ENCODE data around the gene EFNA2. TPM values are rescaled to one million over a fixed set of nuclear protein-coding genes. Genes with fewer than 3 reads are reported as not detected.
"Not testable (repeated sequence)": the region's sequence is repeated elsewhere in the genome, so short reads cannot be mapped to it uniquely, and the experiment has no call there.

EFNA2 gene
- total RNA-seq, 1 experiment from 2014 or later: 1.5 TPM

DNA sequence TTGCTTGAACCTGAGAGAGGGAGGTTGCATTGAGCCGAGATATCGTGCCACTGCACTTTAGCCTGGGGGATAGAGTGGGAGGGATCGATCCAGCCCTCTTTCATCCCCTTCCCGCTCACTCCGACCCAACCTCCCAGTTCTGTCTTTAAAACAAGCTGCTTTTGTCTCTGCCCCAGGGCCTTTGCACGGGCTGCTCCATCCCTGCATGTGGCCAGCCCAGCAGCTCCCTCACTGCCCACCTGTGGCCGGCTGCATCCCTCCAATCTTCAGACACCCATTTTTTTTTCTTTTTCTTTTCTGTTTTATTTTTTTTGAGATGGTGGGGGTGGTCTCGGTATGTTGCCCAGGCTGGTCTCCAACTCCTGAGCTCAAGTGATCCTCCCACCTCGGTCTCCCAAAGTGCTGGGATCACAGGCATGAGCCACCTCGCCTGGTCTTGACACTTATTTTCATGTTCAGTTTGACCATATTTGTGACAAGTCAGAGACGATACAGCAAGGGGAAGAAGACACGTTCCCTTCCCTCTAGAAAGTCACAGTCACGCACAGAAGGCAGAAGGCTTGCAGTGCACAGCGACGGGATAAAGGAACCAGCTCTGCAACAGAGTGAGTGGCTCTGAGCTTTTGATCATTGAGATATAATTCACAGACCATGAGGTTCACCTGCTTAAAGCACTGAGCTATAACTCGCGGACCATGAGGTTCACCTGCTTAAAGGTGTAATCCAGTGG lies 31.8 kb downstream of the EFNA2 start:
- no peak for DNase-seq (ENCODE audit: low read depth, low spot score)
- in situ Hi-C loops (cut with HindIII; ENCODE audit: low pct_unique_long_range_greater_than_20kb, low sequenced_read_pairs): no loop called here

DNA sequence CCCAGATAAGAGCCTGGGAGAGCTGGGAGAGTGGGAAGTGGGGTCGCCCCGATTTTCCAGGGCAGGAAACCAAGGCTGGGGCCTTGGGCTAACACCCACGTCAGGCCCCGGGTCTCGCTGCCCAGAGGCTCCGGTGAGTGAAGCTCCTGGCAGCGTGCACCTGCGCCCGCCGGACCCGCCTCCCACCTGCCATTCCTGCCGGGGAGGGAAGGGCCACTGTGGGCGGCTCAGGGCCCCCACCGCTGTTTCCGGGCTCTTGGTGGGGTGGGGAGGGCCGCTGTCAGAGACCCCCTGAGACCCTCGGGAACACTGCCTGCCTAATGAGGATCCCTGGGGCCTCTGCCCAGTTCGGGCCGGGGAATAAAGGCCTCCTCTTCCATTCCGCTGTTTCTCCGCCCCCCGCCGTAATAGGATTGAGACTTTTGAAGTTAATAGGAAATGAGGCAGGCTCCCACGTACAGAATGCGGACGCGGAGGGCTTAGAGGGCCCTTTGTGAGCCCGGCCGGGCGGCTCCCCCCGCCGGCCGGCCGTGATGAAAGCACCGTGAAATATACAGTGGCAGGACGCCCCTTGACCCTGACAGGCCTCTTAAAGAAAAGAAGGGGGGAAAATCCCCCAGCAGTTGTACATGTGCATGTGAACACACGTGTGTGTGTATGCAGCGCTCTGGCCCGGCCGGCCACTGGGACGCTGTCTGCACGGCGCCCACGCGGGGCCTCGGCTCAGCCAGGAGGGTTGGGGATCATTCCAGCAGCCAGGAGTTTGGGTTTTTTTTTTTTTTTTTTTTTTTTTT lies 33.2 kb downstream of the EFNA2 start:
- in situ Hi-C loops (cut with HindIII; ENCODE audit: low pct_unique_long_range_greater_than_20kb, low sequenced_read_pairs): no loop called here
- no peak for DNase-seq (ENCODE audit: low read depth, low spot score)

DNA sequence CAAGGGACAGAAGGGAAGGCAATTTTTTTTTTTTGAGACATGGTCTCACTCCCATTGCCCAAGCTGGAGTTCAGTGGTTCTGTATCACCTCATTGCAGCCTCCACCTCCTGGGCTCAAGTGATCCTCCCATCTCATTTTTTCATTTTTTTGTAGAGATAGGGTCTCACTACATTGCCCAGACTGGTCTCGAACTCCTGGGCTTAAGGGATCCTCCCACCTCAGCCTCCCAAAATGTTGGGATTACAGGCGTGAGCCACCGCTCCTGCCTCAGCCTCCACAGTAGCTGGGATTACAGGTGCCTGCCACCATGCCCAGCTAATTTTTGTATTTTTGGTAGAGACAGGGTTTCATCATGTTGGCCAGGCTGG lies 34.6 kb downstream of the EFNA2 start:
- in situ Hi-C loops (cut with HindIII; ENCODE audit: low pct_unique_long_range_greater_than_20kb, low sequenced_read_pairs); DNase-seq (ENCODE audit: low read depth, low spot score): not testable (repeated sequence)

DNA sequence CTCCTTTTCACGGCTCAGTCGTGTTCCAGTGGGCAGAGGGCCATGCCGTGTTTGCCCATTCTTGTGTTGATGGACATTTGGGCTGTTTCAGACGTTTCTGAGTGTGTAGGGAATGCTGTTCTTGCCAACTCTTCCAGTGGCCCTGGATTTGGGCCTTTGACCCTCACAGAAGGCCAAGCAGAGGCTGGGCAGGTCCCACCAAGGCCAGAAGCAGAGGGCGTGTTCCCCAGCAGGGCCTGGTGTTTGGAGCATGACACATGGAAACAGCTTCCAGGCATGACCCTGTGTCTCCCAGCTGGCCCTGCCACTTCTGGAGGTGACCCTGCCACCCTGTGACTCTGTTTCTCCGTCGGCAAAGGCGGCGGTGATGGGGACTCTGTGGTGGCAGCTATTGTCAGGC lies 35.9 kb downstream of the EFNA2 start:
- in situ Hi-C loops (cut with HindIII; ENCODE audit: low pct_unique_long_range_greater_than_20kb, low sequenced_read_pairs): no loop called here
- no peak for DNase-seq (ENCODE audit: low read depth, low spot score)

DNA sequence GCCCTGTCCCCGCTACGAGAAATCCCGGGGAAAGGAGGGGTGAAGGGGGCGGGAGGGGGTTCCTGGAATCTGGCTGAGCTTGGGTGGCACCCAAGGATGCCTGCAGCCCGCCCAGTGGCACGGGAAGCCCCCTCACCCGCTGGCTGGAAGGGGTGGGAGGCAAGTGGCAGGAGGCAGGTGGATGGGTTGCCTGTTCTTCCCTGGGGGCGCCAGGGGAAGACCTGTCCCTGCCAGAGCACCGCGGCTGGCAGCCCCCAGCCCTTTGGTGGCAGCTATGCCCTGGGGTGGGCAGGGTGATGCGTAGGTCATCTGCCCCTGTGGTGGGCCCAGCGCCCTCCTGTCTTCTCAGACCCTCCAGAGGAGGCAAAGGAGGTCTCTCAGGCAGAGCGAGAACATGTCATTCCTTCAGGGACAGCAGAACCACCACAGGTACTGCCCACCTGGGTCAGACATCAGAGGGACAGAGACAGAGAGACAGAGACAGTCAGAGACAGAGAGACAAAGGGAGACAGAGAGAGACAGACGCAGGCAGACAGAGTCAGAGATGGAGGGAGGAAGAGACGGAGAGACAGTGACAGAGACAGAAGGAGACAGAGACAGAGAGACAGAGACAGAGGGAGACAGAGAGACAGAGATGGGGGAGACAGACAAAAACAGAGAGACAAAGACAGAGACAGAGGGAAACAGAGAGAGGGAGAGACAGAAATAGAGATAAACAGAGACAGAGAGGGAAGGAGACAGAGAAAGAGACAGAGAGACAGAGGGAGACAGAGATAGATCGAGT lies 36.7 kb downstream of the EFNA2 start:
- in situ Hi-C loops (cut with HindIII; ENCODE audit: low pct_unique_long_range_greater_than_20kb, low sequenced_read_pairs): no loop called here
- no peak for DNase-seq (ENCODE audit: low read depth, low spot score)

DNA sequence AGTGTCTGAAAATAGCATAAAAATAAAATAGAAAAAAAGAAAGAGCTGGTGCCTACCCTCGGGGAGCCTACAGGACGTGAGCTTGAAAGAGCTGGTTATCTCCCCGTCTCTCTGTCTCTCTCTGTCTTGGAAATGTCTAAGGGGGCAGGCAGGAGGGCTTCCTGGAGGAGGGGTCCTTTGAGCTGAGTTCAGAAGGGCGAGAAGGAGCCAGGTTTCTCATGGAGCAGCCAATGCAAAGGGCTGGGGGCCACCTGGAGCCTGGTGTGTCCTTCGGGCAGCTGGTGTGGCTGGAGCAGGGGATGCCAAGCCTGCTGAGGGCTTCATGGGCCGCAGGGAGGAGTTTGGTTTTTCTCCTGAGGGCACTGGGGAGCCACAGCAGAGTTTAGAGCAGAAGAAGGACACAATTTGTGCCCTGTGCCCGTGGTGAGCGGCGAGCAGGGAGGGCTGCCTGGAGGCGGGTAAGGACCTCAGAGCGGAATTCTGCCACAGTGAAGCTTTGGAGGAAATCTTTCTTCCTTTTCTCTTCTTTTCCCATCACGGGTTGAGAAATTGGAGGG lies 38.7 kb downstream of the EFNA2 start:
- DNase-seq (ENCODE audit: low read depth, low spot score): no peak
- in situ Hi-C loops (cut with HindIII; ENCODE audit: low pct_unique_long_range_greater_than_20kb, low sequenced_read_pairs): no loop called here

DNA sequence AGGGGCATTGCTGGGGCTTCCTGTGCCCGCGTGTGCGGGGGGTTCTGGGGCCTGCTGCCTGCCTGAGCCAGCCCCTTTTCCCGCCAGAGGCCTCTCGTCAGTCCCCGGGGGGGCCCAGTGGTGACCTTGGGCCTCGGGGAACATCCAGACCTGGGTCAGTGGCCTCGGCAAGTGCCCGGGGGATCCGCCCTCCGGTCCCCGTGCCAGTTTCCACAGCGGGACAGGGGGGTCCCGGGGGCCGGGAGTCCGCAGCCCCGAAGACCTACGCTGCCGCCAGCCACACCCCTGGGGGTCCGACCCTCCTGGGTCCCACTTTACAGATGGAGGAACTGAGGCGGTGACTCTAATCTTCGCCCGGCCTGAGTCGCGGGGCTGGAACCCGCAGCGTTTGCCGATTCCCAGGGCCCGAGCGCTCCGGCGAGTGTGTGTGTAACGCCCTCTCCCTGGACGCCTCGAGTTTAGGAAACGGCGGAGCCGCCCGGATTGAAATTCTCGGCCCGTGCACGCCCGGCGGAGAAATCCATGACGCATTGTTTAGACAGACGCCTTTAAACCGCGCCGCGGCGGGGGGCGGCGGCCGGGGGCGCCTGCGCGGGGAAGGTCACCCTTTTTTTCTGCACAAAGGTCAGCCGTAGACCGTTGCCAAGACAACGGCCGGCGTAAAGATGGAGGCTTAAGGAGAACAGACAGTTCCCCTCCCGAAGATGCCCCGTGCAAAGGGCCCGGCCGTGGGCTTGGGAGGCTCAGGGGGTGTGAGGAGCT lies 39.3 kb downstream of the EFNA2 start:
- in situ Hi-C loops (cut with HindIII; ENCODE audit: low pct_unique_long_range_greater_than_20kb, low sequenced_read_pairs): no loop called here
- DNase-seq (ENCODE audit: low read depth, low spot score): no peak

DNA sequence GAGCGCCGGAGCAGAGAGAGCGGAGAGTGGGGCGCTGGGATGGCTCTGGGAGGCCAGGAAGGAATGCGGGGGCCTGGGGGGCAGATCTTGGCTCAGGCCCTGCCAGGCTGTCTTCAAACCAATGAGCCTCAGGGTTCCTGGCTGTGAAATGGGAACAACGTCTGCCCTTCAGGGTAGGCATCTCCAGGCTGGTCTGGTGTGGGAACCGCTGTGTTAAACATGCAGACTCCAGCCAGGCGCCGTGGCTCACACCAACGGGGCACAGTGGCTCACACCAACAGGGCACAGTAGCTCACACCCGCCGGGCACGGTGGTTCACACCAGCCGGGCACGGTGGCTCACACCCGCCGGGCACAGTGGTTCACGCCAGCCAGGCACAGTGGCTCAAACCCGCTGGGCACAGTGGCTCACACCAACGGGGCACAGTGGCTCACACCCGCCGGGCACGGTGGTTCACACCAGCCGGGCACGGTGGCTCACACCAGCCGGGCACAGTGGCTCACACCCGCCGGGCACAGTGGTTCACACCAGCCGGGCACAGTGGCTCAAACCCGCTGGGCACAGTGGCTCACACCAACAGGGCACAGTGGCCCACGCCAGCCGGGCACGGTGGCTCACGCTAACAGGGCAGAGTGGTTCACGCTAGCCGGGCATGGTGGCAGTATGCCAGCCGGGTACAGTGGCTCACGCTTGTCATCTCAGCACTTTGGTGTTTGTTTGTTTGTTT lies 40.1 kb downstream of the EFNA2 start:
- DNase-seq (ENCODE audit: low read depth, low spot score): no peak
- in situ Hi-C loops (cut with HindIII; ENCODE audit: low pct_unique_long_range_greater_than_20kb, low sequenced_read_pairs): no loop called here

DNA sequence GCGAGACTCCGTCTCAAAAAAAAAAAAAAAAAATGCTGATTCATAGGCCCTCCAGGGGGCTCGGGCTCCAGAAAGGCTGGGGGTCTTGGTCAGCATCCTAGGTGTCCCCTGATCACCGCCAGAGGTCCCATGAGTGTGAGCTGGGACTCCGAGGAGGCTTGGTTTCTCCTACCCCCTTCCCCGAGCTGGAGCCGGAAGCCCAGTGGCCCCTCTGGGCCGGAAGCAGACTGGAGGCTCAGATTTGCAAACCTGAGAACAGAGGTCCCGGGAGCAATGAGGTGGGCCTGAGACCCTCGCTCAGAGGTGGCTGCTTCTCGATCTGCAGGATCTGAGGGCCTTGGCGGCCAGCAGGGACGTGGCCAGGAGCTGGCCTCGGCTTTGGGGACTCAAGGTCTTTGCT lies 41.5 kb downstream of the EFNA2 start:
- in situ Hi-C loops (cut with HindIII; ENCODE audit: low pct_unique_long_range_greater_than_20kb, low sequenced_read_pairs): no loop called here
- no peak for DNase-seq (ENCODE audit: low read depth, low spot score)

DNA sequence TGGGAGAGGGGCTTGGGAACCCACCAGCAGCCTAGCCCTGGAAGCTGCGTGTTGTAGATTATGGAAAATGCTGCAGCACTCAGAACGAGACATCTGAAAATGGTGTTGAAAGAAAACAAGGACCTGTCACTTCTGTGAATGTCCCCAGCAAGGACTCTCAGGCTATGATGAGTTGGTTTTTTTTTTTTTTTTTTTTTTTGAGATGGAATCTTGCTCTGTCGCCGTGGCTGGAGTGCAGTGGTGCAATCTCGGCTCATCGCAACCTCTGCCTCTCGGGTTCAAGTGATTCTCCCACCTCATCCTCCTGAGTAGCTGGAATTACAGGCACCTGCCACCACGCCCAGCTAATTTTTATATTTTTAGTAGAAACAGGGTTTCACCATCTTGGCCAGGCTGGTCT lies 46.5 kb downstream of the EFNA2 start:
- in situ Hi-C loops (cut with HindIII; ENCODE audit: low pct_unique_long_range_greater_than_20kb, low sequenced_read_pairs): not testable (repeated sequence)

DNA sequence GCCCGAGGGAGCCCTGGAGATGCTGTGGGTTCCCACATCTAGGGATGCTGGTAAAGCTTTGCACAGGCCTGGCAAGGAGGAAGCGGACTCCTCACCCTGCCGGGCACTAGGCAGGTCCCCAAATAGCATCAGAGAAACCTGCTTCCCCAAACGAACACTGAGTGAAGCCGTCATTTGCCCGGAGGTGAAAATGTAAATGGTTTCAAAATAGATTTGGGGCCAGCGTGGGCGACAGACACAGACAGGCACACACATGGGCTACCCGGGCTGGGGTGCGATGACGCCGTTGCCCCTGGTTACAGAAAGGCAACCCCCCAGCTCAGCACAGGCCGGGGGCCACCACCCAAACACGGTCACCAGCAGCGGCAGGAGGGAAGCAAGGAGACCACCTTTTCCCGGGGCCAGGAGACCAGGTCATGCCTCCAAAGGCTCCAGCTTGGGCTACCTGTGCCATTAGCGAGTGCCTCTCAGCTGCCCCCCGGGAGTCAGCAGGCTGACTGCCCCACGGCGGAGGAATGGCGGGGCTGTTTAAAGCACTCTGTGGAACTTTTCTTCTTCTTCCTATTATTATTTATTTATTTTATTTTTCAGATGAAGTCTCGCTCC lies 50.5 kb downstream of the EFNA2 start:
- no peak for DNase-seq (ENCODE audit: low read depth, low spot score)
- in situ Hi-C loops (cut with HindIII; ENCODE audit: low pct_unique_long_range_greater_than_20kb, low sequenced_read_pairs): no loop called here

More for the DNA sequence above, 46.5 kb downstream of the EFNA2 start:
- DNase-seq (ENCODE audit: low read depth, low spot score): not testable (repeated sequence)

DNA sequence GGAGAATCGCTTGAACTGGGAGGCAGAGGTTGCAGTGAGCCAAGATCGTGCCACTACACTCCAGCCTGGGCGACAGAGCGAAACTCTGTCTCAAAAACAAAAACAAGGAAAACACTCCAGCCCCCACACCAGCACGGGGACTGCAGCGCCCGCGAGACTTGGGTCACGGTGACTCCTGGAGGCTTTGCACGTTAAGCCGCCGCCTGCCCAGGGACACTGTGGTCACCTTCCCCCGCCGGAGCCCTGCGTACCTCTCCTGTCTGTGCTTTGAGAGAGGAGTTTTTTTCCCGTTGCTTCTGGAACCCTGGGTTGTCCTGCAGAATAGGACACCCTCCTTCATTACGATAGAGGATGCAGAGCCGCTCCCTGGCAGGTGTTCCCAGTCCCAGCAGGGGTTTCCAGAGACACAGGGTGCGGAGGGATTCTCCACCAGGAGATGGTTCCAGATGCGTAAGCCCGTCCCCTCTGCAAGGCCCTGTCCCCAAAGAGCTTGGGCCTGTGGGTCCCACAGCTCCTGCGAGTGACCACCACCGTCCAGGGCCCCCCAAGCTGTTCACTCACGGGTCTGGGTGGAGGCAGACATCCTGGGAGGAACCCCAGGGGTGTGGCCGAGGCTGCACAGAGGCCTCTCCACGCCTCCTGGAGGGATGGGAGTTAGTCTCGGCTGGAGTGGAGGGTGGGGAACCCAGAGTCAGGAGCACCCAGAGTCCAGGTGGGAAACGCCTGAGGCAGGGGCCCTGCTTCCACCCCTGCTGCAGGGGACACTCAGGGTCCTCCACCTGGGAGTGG lies 55.2 kb downstream of the EFNA2 start:
- DNase-seq (ENCODE audit: low read depth, low spot score): no peak
- in situ Hi-C loops (cut with HindIII; ENCODE audit: low pct_unique_long_range_greater_than_20kb, low sequenced_read_pairs): no loop called here

DNA sequence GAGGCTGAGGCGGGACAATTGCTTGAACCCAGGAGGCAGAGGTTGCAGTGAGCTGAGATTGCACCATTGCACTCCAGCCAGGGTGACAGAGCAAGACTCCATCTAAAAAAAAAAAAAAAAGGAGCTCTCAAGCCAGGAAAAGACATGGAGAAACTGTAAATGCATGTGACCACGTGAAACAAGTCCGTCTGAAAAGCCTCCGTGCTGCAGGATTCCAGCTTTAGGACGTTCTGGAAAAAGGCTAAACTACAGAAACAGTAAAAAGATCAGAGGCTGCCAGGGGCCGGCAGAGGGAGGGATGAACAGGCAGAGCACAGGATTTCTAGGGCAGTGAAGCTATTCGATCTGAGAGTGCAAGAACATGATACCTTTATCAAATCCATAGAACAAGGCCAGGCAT lies 57.4 kb downstream of the EFNA2 start:
- in situ Hi-C loops (cut with HindIII; ENCODE audit: low pct_unique_long_range_greater_than_20kb, low sequenced_read_pairs): no loop called here
- peak; percentile 2 for DNase-seq (ENCODE audit: low read depth, low spot score)

DNA sequence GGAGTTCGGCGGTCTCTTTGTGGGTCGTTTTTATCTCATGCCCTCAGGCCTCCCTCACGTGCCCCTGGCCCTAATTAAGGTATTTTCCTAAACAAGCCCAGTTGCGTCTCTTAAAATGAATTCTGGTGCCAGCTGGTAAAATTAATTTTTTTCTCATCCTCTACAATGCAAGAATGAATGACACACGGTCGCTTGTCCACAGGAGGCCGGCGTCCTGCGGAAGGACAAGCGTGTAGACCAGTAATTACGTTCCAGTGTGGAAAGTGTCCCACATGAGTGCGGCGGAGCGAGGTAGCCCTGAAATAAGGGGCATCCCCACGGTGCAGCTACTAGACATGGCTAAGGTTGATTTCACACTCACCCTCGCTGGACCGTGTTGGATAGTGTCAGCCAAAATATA lies 63.5 kb downstream of the EFNA2 start:
- in situ Hi-C loops (cut with HindIII; ENCODE audit: low pct_unique_long_range_greater_than_20kb, low sequenced_read_pairs): no loop called here
- DNase-seq (ENCODE audit: low read depth, low spot score): no peak

DNA sequence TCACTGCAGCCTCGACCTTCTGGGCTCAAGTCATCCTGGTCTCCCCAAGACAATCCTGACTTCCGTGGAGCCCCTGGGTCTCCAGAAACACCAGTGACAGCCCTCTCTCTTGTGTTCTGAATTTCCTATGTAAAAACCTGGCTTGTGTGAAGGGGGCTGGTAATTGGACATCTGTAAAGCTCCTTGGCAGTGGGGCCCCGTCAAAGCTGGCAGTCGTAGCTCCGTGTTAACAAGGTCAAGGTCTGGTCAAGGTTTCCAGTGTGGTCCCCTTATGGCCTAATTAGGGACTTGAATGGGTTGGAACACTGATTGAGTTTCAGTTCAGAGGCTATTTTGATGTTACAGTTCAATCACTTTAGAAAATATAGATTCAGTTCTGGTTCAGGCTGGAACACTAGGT lies 65.2 kb downstream of the EFNA2 start:
- no peak for DNase-seq (ENCODE audit: low read depth, low spot score)
- in situ Hi-C loops (cut with HindIII; ENCODE audit: low pct_unique_long_range_greater_than_20kb, low sequenced_read_pairs): no loop called here

All from SK-MEL-5 (cell line).